Measurements from ENCODE around the gene ANKMY1. TPM values are rescaled to one million over a fixed set of nuclear protein-coding genes. Genes with fewer than 3 reads are reported as not detected.

Gene ANKMY1
- total and polyA plus RNA-seq, 2 experiments from 2014 or later, result 2.3 to 8.9 TPM

DNA sequence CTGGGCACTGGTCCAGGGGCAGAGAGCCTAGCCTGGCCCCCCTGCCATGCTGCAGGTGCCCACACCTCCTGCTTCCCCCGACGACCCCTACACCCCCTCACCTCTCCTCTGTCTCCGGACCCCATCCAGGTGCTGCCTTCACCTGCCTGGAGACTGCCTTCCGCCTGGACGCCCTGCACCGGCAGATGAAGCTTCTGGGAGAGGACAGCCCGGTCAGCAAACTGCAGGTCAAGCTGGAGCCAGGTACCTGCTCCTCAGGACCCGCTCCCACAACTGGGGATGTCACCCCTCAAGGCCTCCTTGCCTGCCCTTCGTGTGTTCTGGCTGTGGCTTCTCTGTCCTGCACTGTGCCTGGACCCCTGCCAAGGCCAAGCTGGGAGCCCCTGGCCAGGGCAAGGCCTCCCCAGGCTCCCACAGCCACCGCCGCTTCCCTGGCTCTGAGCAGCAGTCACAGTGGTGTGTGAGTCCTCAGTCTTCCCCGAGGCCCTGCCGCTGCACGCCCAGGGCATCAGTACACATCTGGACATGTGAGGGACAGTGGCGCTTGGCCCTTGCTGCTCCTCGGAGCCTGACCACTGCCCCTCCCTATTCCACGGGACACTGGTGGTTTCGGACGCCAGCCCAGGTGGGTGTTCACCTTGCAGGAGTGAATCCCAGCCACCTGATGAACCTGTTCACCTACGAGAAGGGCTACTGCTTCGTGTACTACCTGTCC lies 16.8 kb upstream of the ANKMY1 start:
- no peak overlapping the region for H2AFZ ChIP-seq
- Mint-ChIP-seq H3K27ac (no peak overlapping the region), H3K4me1 (peaks cover under 1% of the 10 kb centered on the region; the same call in 2 of the 3 replicates), H3K27me3 (ENCODE audit: insufficient read depth, low read depth, poor library complexity) (peaks cover 18% of the 10 kb centered on the region), H3K9me3 (no peaks in the 10 kb centered on the region), H3K4me3 (no peak overlapping the region), H3K36me3 (ENCODE audit: low read depth) (no peaks in the 10 kb centered on the region)
- H3F3A ChIP-seq (replicated peaks; ENCODE audit: low read depth), result no peaks in the 10 kb centered on the region
- H3K4me2 ChIP-seq, result no peak overlapping the region
- H3K79me2 ChIP-seq (replicated peaks; ENCODE audit: insufficient read depth), result no peaks in the 10 kb centered on the region
- H3K27ac ChIP-seq (ENCODE audit: low read depth), result no peak overlapping the region
- DNase-seq (ENCODE audit: low spot score) (no peak), ATAC-seq (no peak)
- no peaks in the 10 kb centered on the region for H3K9me2 ChIP-seq (ENCODE audit: insufficient read depth)
- H4K20me1 ChIP-seq (replicated peaks; ENCODE audit: insufficient read depth), result no peaks in the 10 kb centered on the region; the same call in 1 of the 2 replicates
- no peaks in the 10 kb centered on the region for H3K4me1 ChIP-seq (ENCODE audit: insufficient read depth)
- H3K4me3 ChIP-seq, result no peak overlapping the region
- TF ChIP-seq NANOG (IDR thresholded peaks at IDR 0.05; ENCODE audit: borderline replicate concordance), result no peak
- no peaks in the 10 kb centered on the region for H3K36me3 ChIP-seq (ENCODE audit: insufficient read depth)
- H3K27me3 ChIP-seq (ENCODE audit: insufficient read depth), result peaks cover 8% of the 10 kb centered on the region

DNA sequence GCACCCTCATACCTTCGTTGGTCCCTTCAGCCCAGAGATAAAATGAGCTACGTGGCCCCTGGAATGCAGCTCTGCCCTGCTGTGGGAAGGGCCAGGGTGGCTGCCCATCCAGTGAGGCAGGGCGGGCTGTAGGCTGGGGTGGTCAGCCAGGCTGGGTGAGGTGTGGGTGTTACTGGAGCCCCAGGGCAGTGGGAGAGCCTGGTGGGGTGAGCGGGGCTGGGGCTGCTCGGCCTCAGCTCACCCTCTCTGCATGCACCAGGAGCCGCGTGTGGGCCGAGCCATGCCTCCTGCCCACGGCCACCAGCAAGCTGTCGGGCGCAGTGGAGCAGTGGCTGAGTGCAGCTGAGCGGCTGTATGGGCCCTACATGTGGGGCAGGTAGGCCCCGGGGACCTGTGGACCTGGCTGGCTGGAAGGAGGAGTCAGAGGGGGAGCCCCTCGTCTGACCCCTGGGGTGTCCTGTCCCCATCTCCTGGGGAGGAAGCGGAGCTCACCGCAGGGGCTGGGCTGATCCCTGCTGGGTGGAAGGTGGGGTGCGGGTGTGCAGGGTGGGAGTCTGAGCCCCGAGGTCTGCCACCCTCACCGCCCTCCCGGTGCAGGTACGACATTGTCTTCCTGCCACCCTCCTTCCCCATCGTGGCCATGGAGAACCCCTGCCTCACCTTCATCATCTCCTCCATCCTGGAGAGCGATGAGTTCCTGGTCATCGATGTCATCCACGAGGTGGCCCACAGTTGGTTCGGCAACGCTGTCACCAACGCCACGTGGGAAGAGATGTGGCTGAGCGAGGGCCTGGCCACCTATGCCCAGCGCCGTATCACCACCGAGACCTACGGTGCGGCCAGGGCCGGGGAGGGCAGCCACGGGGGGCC lies 16.0 kb upstream of the ANKMY1 start:
- H3K79me2 ChIP-seq (replicated peaks; ENCODE audit: insufficient read depth), result no peaks in the 10 kb centered on the region
- no peak overlapping the region for H3K4me3 ChIP-seq
- no peak overlapping the region for H2AFZ ChIP-seq
- H3K27ac ChIP-seq (ENCODE audit: low read depth), result no peak overlapping the region
- no peaks in the 10 kb centered on the region for H3K9me2 ChIP-seq (ENCODE audit: insufficient read depth)
- H3K27me3 ChIP-seq (ENCODE audit: insufficient read depth), result peaks cover 16% of the 10 kb centered on the region
- 0 out of 2 replicates have a peak, but pooled peaks cover 3% of the 10 kb centered on the region for H3K4me1 ChIP-seq (ENCODE audit: insufficient read depth)
- H4K20me1 ChIP-seq (replicated peaks; ENCODE audit: insufficient read depth), result no peaks in the 10 kb centered on the region; the same call in 1 of the 2 replicates
- H3K36me3 Mint-ChIP-seq (ENCODE audit: low read depth), result no peaks in the 10 kb centered on the region
- TF ChIP-seq, protein P1, sequence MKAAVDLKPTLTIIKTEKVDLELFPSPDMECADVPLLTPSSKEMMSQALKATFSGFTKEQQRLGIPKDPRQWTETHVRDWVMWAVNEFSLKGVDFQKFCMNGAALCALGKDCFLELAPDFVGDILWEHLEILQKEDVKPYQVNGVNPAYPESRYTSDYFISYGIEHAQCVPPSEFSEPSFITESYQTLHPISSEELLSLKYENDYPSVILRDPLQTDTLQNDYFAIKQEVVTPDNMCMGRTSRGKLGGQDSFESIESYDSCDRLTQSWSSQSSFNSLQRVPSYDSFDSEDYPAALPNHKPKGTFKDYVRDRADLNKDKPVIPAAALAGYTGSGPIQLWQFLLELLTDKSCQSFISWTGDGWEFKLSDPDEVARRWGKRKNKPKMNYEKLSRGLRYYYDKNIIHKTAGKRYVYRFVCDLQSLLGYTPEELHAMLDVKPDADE (IDR thresholded peaks at IDR 0.05), result no peak
- TF ChIP-seq EZH2phosphoT487 (IDR thresholded peaks at IDR 0.05; ENCODE audit: unreplicated experiment) (no peak), ZNF114 (CRISPR knock-in tag; IDR thresholded peaks at IDR 0.05) (no peak), CREB1 (CRISPR knock-in tag; IDR thresholded peaks at IDR 0.05; ENCODE audit: low read depth) (no peak), REST (IDR thresholded peaks at IDR 0.05; ENCODE audit: unreplicated experiment) (no peak), ZNF331 (CRISPR knock-in tag; IDR thresholded peaks at IDR 0.05; ENCODE audit: low read depth) (no peak), POLR2AphosphoS5 (IDR thresholded peaks at IDR 0.05; ENCODE audit: low read depth) (no peak)
- TF ChIP-seq, protein P2, sequence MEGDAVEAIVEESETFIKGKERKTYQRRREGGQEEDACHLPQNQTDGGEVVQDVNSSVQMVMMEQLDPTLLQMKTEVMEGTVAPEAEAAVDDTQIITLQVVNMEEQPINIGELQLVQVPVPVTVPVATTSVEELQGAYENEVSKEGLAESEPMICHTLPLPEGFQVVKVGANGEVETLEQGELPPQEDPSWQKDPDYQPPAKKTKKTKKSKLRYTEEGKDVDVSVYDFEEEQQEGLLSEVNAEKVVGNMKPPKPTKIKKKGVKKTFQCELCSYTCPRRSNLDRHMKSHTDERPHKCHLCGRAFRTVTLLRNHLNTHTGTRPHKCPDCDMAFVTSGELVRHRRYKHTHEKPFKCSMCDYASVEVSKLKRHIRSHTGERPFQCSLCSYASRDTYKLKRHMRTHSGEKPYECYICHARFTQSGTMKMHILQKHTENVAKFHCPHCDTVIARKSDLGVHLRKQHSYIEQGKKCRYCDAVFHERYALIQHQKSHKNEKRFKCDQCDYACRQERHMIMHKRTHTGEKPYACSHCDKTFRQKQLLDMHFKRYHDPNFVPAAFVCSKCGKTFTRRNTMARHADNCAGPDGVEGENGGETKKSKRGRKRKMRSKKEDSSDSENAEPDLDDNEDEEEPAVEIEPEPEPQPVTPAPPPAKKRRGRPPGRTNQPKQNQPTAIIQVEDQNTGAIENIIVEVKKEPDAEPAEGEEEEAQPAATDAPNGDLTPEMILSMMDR (conservative IDR thresholded peaks at IDR 0.05; ENCODE audit: low read depth in 2 of 2), result no peak
- no peak overlapping the region for H3K4me3 Mint-ChIP-seq
- H3K9me3 Mint-ChIP-seq, result no peaks in the 10 kb centered on the region
- ATAC-seq (no peak), DNase-seq (ENCODE audit: low spot score) (no peak)
- H3K4me2 ChIP-seq, result no peak overlapping the region
- 0 out of 3 replicates have a peak, but pooled peaks cover 2% of the 10 kb centered on the region for H3K4me1 Mint-ChIP-seq
- H3F3A ChIP-seq (replicated peaks; ENCODE audit: low read depth), result no peaks in the 10 kb centered on the region
- peaks cover 20% of the 10 kb centered on the region for H3K27me3 Mint-ChIP-seq (ENCODE audit: insufficient read depth, low read depth, poor library complexity)
- H3K36me3 ChIP-seq (ENCODE audit: insufficient read depth), result no peaks in the 10 kb centered on the region
- no peak overlapping the region for H3K27ac Mint-ChIP-seq
